NK-92 (cell line): Measurements from ENCODE around the gene PPP1R16B.
"Not testable (repeated sequence)": the region's sequence is repeated elsewhere in the genome, so short reads cannot be mapped to it uniquely, and the experiment has no call there.

ENCODE experiments used
- DNase-seq: peaks from one replicate; lab custom pipeline; 2025; ENCODE audit not compliant: unreplicated experiment; lab: John Stamatoyannopoulos, UW

PPP1R16B gene

GRCh38 chr20:38843346-38843745 is 37.8 kb downstream of the PPP1R16B start:
- DNase-seq: no peak

- no peak for DNase-seq
Measured at GRCh38 chr20:38844963-38845362, 39.5 kb downstream of the PPP1R16B start.

DNA sequence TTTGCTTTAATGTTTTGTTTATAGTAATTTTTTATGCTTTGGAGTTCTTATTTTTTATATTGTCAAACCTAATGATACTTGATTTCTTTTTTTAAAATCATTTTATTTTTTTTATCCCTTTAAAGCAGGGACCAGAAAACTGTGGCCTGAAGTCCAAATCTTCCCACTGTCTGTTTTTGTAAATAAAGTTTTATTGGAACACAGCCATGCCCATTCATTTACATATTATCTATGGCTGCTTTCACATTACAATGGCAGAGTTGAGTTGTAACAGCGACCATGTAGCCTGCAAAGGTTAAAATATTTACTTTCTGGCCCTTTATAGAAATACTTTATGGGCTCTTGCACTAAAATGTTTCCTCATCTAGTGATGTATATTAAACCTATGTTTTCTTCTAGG is 42.3 kb downstream of the PPP1R16B start:
- DNase-seq: no peak

GRCh38 chr20:38853759-38854158 is 48.3 kb downstream of the PPP1R16B start:
- DNase-seq: no peak

GRCh38 chr20:38854654-38855066 is 49.2 kb downstream of the PPP1R16B start:
- no peak for DNase-seq

DNA sequence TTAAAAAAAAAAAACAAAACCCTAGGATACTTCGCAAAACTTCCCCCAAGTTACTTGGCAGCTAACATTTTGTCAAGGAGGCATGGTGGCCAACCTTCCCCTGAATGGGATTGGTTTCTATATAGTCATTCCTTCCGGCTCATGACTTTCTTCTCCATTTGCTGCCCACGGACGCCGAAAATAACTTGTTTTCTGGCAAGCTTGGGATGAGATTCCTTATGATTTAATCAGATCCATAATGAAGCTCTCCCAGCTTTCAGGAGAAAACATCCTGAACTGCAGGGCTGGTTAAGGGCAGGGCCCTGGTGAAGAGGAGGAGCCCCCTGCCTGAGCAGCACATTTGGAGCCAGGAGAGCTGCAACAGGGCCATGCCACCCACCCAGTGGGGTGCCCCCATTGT is 49.9 kb downstream of the PPP1R16B start:
- DNase-seq: no peak

- no peak for DNase-seq
Measured at GRCh38 chr20:38856570-38856969, 51.1 kb downstream of the PPP1R16B start.

DNA sequence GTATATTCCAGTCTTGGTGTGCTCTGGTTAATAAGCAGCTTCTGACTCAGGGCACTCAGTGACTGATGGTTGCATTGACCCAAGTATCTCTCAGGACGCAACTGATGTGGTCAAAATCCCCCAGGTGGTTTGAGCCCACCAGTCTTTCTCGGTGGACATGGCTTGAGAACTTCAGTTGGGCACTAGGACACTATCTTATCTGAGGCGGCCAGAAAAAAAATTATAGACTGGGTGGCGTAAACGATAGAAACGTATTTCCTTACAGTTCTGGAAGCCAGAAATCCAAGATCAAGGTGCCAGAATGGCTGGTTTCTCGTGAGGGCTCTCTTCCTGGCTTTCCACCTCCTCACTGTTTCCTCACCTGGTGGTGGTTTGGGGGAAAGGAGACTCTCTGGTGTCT is 52.2 kb downstream of the PPP1R16B start:
- DNase-seq: no peak

GRCh38 chr20:38859070-38859690 is 53.7 kb downstream of the PPP1R16B start:
- DNase-seq: no peak

- not testable (repeated sequence) for DNase-seq
Measured at GRCh38 chr20:38859857-38860256, 54.4 kb downstream of the PPP1R16B start.

- DNase-seq: no peak
Measured at GRCh38 chr20:38861071-38861401, 55.5 kb downstream of the PPP1R16B start.

DNA sequence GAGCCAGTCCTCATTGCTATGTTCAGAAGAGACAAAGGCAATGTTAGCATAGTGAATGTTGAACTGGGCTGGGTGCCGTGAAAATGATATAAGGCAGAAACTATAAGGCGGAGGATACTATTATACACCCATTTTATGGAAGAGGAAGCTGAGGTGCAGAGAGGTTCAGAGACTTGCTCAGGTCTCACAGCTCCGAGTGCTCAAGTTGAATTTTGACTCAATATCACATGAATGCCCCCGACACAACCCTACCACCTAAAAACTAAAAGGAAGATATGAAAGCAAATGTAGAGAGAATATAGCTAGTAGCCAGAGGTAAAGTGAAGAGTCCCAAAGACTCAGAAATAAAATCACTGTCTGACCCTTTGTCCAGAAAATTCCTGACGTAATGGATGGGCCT is 56.7 kb downstream of the PPP1R16B start:
- no peak for DNase-seq

DNA sequence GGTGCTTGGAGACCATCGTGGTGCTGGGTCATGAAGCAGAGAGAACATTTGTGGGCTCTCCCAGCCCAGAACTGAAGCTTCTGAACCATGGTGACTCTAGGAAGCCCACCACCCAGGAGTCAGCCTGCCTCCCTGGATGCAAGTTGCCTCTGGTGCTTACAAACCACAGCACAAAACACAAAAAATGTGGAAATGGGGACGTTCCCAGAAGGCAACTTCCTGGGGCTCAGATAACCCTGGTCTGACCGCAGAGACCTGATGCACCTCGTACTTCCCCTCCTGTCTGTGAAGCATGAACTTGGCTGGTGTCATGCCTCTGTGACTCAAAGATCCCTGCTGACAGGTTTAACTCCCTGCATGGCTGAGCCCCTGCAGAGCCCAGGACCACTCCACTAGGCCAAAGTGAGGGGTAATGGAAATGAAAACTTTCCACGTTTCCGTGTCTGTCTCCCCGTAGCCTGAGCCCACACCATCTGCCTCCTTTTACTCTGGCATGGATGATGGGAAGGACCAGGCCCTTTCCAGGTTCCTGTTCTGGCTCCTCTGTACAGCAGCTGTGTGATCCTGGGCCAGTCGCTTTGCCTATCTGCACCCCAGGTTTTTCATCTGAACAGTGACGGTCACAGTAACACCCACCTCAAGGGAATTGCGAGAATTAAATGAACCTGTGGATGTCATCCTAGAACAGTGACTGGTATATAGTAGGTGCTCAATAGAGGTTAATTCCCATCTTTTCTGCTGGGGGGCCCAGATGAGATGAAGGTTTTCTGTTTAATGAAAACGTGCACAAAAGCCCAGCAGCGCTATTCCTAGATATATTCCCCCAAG is 57.7 kb downstream of the PPP1R16B start:
- DNase-seq: no peak

DNA sequence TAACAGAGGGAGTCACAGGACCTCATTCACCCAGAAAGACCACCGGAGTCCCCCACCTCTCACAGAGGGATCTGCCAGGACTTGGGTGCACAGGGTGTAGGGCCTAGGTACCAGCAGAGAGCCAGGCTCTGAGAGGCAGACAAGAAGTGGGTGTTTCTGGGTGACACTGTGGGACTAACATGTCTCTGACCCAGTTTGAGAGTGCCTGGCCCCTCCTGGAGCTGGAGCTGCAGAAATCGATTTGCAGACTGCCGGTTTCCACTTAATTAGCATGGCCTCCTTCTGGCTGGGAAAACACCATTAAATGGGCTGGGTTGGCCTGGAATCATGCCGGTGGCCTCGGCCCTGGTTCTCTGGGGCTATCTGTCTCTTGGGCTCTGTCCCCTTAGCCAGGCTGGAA is 59.2 kb downstream of the PPP1R16B start:
- no peak for DNase-seq

- DNase-seq: no peak
Measured at GRCh38 chr20:38866265-38867061, 61.0 kb downstream of the PPP1R16B start.

DNA sequence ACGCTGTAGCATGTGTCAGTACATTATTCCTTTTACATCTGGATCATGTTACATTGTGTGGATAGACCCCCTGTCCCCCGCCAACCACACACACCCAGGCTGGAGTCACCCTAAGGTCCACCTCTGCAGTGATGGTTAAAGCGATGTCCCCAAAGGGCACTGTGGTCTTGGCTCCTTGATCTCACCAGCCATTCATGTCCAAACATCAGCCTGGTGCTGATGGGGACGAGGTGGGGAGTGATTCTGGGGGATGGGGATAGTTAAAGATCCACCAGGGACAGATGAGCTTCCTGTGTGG is 61.5 kb downstream of the PPP1R16B start:
- DNase-seq: no peak

DNA sequence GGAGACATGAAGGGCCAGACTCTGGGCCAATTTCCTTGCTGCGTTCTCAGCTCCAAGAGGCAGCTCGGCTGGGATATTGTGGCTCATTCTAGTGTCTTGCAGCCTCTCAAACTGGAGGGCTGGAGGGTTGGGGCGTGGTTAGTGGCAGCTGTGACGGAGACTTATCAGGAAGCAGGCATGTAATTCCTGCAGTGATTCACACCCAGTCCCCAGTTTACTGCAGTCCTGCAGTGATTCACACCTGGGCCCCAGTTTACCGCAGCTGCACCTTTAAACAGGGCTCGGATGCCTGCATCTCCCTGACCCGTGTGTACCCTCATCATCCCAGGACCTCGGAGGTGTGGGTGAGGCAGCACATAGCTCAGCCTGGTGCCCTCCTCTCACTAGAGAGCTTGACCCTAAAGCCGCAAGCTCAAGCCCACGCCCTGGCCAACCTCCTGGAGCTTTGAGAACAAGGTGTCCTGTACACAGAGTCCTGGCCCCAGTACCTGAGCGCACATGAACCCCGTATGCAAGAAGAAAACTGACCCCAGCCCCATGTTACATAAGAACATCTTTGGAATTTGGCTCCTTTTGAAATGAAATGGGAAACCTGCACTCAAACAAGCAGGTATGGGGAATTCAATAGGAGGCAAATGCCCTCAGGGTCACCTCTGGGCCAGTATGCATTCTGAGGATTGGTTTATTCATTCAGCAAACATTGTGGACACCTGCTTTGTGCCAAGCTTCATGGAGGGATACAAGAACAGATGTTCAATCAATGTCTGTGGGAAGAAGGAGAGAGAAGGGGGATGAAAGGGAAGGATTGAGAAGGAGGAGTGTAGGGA is 65.4 kb downstream of the PPP1R16B start:
- no peak for DNase-seq

- DNase-seq: no peak
Measured at GRCh38 chr20:38871560-38871953, 66.1 kb downstream of the PPP1R16B start.

DNA sequence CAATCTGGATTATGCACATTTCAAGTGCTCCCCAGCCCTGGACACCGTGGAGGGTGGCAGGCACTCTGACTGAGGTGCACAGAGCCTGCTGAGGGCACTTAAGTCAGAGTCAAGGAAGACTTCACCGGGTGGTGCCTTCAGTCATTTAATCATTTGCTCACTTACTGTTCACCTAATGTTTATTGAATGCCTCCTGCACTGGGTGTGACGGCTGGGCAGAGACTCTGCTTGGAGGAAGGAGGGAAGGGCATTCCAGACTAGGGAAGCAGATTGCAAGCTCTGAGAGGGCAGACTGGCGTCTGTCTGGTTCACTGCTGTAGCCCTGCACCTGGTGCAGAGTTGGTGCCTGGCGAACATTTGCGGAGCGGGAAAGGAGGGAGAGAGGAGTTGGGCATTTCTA is 66.5 kb downstream of the PPP1R16B start:
- DNase-seq: no peak

DNA sequence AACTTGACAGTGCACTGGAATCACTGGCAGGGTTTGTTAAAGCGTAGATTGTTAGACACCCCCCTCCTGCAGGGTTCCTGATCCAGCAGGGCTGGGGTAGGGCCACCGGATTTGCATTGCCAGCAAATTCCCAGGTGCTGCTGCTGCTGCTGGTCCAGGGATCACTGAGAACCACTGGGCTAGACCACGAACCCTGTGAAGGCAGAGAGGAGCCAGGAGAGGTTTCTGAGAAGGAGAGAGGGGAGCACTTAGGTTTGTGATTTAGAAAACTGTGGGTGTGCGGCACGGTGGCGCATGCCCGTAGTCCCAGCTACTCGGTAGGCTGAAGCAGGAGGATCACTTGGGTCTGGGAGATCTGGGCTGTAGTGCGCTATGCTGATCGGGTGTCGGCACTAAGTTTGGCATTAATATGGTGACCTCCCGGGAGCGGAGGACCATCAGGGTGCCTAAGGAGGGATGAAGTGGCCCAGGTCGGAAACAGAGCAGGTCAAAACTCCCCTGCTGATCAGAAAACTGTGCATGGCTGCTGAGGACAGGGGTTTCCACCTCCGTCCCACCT is 67.1 kb downstream of the PPP1R16B start:
- no peak for DNase-seq

DNA sequence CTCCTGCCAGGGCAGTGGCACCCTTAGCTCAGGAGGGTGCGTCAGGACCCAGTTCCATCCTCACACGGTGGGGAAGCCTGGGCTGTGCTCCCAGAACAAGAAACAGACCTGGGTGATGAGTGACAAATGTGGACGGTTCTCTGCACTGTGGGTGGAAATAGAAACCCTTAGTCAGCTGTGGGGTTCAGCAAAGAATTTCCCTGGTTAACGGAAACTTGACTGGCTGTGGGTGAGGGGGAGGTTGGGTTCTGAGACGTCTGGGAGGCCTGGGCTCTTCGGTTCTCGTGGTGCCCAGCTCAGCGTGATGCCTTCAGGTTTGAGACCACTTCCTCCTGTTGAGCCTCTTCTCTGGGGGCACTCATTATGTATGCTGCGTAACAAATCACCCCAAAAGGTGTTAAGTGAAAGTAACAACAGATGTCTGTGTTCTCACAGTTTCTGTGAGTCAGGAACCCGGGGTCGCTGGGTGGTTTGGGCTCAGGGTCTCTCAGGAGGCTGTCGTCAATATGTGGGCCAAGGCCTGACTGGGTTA is 67.6 kb downstream of the PPP1R16B start:
- DNase-seq: no peak
